ENCODE results near the gene UBE2E2. TPM values are rescaled to one million over a fixed set of nuclear protein-coding genes. Genes with fewer than 3 reads are reported as not detected.

The UBE2E2 gene
- total RNA-seq, 1 experiment from 2014 or later = 38.6 TPM

DNA sequence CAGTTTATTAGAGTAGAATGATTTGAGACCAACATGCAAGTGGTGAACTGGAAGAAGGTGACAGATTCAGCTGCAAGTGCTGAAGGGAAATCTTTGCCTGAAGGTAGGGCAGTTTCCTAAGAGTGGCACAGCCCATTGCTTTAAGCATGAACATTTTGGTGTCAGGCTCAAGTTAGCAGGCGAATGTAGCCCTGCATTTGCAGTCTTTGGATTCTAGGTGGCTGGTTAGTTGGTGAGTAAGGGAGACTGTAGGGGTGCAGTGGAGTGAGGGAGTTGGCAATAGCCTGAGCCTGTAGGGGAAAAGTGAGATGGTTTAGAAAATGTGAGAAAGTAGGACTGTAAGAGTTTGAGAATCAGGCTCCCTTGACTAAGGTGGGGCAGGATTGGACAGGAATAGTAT, 29.7 kb downstream of the UBE2E2 start:
- WGBS (ENCODE audit: extremely low coverage, insufficient read length, low lambda C conversion rate) = no CpG with 5 or more reads among the region's 1 CpG
- H3K79me2 ChIP-seq (ENCODE audit: insufficient read depth, low read length) = peaks cover 6% of the 10 kb centered on the region; the same call in 1 of the 2 replicates
- H2BK15ac ChIP-seq (ENCODE audit: low read depth, low read length) = no peak overlapping the region

More for the DNA sequence above, 29.7 kb downstream of the UBE2E2 start:
- Histone ChIP-seq H3K27me3 (ENCODE audit: insufficient read depth, low read length) (no peaks in the 10 kb centered on the region; the same call in 1 of the 2 replicates), H3K23ac (ENCODE audit: insufficient read length, low read depth, low read length) (no peak overlapping the region), H2BK120ac (ENCODE audit: low read depth, low read length, poor library complexity, severe bottlenecking) (no peak overlapping the region), H2AK5ac (ENCODE audit: insufficient read length, low read length) (no peak overlapping the region), H3K14ac (ENCODE audit: insufficient read depth, low read length) (no peak overlapping the region), H3K4ac (ENCODE audit: low read depth, low read length) (no peak overlapping the region), H3K27ac (ENCODE audit: insufficient read length, low read depth, low read length) (no peak overlapping the region), H3K4me1 (ENCODE audit: insufficient read depth, low read length) (peaks cover 3% of the 10 kb centered on the region; the same call in 1 of the 2 replicates), H3K18ac (ENCODE audit: insufficient read length, low read depth, low read length) (no peak overlapping the region), H2AFZ (ENCODE audit: low read length) (no peak overlapping the region), H4K8ac (replicated peaks; ENCODE audit: insufficient read length, low read depth, low read length) (no peak overlapping the region), H4K5ac (ENCODE audit: insufficient read length, low read depth, low read length) (no peak overlapping the region), H3K56ac (ENCODE audit: insufficient read length, low read depth, low read length) (no peak overlapping the region), H4K20me1 (ENCODE audit: control insufficient read depth, insufficient read depth, insufficient read length) (no peaks in the 10 kb centered on the region), H4K91ac (ENCODE audit: insufficient read length, low read depth, low read length) (no peak overlapping the region), H3K9me3 (ENCODE audit: control insufficient read depth, low read depth, low read length) (no peaks in the 10 kb centered on the region), H3K23me2 (ENCODE audit: insufficient read length, low read depth, low read length, poor library complexity, severe bottlenecking) (no peaks in the 10 kb centered on the region), H2BK12ac (ENCODE audit: insufficient read length, low read depth, low read length) (no peak overlapping the region), H2BK5ac (ENCODE audit: insufficient read length, low read length) (no peak overlapping the region), H3K79me1 (ENCODE audit: insufficient read depth, low read depth, low read length, poor library complexity, severe bottlenecking) (peaks cover 5% of the 10 kb centered on the region), H3K9ac (ENCODE audit: extremely low read depth, insufficient read length, low read length) (no peak overlapping the region), H3T11ph (ENCODE audit: low read length) (no peak overlapping the region), H2BK20ac (ENCODE audit: low read depth, low read length, poor library complexity, severe bottlenecking) (no peak overlapping the region), H3K4me2 (ENCODE audit: insufficient read depth, insufficient read length, low read length) (no peak overlapping the region)
- H3K27ac Mint-ChIP-seq = peak overlapping the region in 1 of 3 experiments; percentile 74; a peak in 3 of 7 replicates
- H3K4me1 Mint-ChIP-seq = peaks cover 22 to 23% of the 10 kb centered on the region in 2 experiments
- H3K27me3 Mint-ChIP-seq (ENCODE audit: low read depth) = no peaks in the 10 kb centered on the region
- no peaks in the 10 kb centered on the region for H3K36me3 Mint-ChIP-seq (ENCODE audit: insufficient read depth in 1 of 3, low read depth in 3 of 3)
- no peaks in the 10 kb centered on the region for H3K9me3 Mint-ChIP-seq
- TF ChIP-seq CTCF (conservative IDR thresholded peaks at IDR 0.05) = no peak
- no peak for DNase-seq
- H3K4me3 Mint-ChIP-seq = no peak overlapping the region

Data from H9 (cell line).